K562 treated with DMSO at 1 percent for 4 hours (cell line): ENCODE data around the gene HOXB5. TPM values are rescaled to one million over a fixed set of nuclear protein-coding genes. Genes with fewer than 3 reads are reported as not detected.

Source experiments
- total RNA-seq: library from RNA; unstranded; fragments of 300-600 nt; gene quantifications from 2 replicates; pipeline ENCODE4 v1.2.3, GENCODE V29; 2022; ENCODE audit not compliant: insufficient read depth

Gene HOXB5
- 5.7 and 8.7 TPM in 2 replicates for total RNA-seq

GRCh38 chr17:48593126-48593829 lies at the start of gene HOXB5:
TSS of gene HOXB5 (minus strand) at chr17:48593779. CDS start at chr17:48593682, 97 bp downstream.

GRCh38 chr17:48626245-48627117 lies 32.9 kb upstream of the HOXB5 start, which contains the start of gene HOXB9:
TSS of gene HOXB9 (minus strand) at chr17:48626358. CDS start at chr17:48626269, 89 bp downstream.

GRCh38 chr17:48615047-48615962 lies 21.7 kb upstream of the HOXB5 start, which contains the start of gene HOXB8:
TSS of gene HOXB8 (minus strand) at chr17:48615292. CDS start at chr17:48614704, 588 bp downstream.

GRCh38 chr17:48610282-48611211 lies 17.0 kb upstream of the HOXB5 start, which contains the start of gene HOXB7:
TSS of gene HOXB7 (minus strand) at chr17:48611017. CDS start at chr17:48610918, 99 bp downstream.

GRCh38 chr17:48604770-48605329 lies 11.3 kb upstream of the HOXB5 start, which contains the start of gene HOXB6:
TSS of gene HOXB6 (minus strand) at chr17:48604986. CDS start at chr17:48598150, 6,836 bp downstream.

GRCh38 chr17:48589831-48590606 lies 3.6 kb downstream of the HOXB5 start, which contains the start of gene HOXB3:
TSS of gene HOXB3 (minus strand) at chr17:48590241. CDS start at chr17:48552474, 37,767 bp downstream.

GRCh38 chr17:48577946-48578615 lies 15.5 kb downstream of the HOXB5 start, which contains the start of gene HOXB4:
TSS of gene HOXB4 (minus strand) at chr17:48578350. CDS start at chr17:48578319, 31 bp downstream.

GRCh38 chr17:48545022-48545375 lies 48.6 kb downstream of the HOXB5 start, which contains the start of gene HOXB2:
TSS of gene HOXB2 (minus strand) at chr17:48545109. CDS start at chr17:48544911, 198 bp downstream.

Other genes starting within 250 kb of the HOXB5 start
- not detected in 2 replicates for gene SKAP1, start 163.6 kb downstream of the HOXB5 start, total RNA-seq
- not detected in 2 replicates for gene HOXB1, start 62.8 kb downstream of the HOXB5 start, total RNA-seq
- 57.9 and 62.4 TPM in 2 replicates for gene HOXB2, start 48.7 kb downstream of the HOXB5 start, total RNA-seq
- 9.1 and 11.3 TPM in 2 replicates for gene HOXB4, start 15.4 kb downstream of the HOXB5 start, total RNA-seq
- gene HOXB3, start 3.5 kb downstream of the HOXB5 start, total RNA-seq = 17.6 and 31.9 TPM in 2 replicates
- 10.0 and 13.8 TPM in 2 replicates for gene HOXB6, start 11.2 kb upstream of the HOXB5 start, total RNA-seq
- gene HOXB7, start 17.2 kb upstream of the HOXB5 start, total RNA-seq = 18.3 and 18.6 TPM in 2 replicates
- gene HOXB8, start 21.5 kb upstream of the HOXB5 start, total RNA-seq = 27.4 and 40.7 TPM in 2 replicates
- gene HOXB9, start 32.6 kb upstream of the HOXB5 start, total RNA-seq = 136 and 143 TPM in 2 replicates
- gene PRAC1, start 128.7 kb upstream of the HOXB5 start, total RNA-seq = not detected in 2 replicates
- gene PRAC2, start 129.4 kb upstream of the HOXB5 start, total RNA-seq = not detected in 2 replicates
- not detected in 2 replicates for gene HOXB13, start 135.0 kb upstream of the HOXB5 start, total RNA-seq
- gene TTLL6, start 223.4 kb upstream of the HOXB5 start, total RNA-seq = not detected in 2 replicates
- 70.3 and 79.1 TPM in 2 replicates for gene CALCOCO2, start 237.3 kb upstream of the HOXB5 start, total RNA-seq